ENCODE data around the gene CNKSR3.

CNKSR3 gene

GRCh38 chr6:154448448-154449096 lies 61.9 kb downstream of the CNKSR3 start:
- DNase-seq: no peak

- DNase-seq: no peak
These were observed 62.5 kb downstream of the CNKSR3 start for GRCh38 chr6:154447954-154448353.

- DNase-seq: no peak
These were observed 63.5 kb downstream of the CNKSR3 start for GRCh38 chr6:154446984-154447383.

GRCh38 chr6:154445417-154445816 lies 65.1 kb downstream of the CNKSR3 start:
- no peak for DNase-seq

DNA sequence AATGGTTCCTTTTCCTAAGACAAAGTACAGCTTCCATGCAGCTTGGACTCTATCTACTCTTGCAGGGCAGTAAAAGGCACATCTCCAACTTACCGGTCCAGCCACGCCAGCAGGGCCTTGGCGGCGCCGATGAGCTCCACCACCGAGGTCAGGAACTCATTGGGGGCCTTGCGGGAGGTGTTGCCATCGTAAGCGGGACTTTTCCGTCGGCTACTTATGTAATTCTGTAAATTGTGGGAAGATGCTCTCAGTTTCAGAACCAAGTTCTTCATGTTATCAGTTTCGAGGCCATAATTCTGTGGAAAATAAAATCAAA lies 68.5 kb downstream of the CNKSR3 start:
- no peak for DNase-seq

DNA sequence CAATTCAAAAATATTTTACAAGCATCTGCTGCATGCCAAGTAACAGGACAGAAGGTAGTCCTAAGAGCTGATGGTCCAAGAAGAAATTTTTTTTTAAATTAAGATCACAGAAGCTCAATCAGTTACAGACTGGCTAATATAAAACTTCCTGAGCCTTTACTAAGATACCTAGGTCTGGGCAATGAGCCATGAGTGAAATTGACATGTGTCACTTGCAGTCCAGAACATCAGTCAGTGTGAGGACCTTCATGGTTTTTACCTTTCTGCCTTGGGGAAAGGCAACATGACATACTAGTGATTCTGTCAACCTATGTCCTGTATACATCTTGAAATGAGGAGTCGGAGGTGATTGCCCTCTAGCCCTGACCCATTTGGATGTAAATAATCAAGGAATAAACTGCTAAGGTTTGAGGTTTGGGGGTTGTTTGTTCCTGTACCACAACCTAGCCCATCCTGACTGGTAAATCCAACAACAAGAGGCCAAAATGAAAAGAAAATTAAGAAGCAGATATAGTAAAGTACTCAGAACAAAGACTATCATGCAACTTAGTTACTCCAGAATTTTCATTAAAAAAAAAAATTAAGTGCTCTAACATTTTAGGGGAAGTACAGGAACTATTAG lies 70.0 kb downstream of the CNKSR3 start:
- DNase-seq: no peak

DNA sequence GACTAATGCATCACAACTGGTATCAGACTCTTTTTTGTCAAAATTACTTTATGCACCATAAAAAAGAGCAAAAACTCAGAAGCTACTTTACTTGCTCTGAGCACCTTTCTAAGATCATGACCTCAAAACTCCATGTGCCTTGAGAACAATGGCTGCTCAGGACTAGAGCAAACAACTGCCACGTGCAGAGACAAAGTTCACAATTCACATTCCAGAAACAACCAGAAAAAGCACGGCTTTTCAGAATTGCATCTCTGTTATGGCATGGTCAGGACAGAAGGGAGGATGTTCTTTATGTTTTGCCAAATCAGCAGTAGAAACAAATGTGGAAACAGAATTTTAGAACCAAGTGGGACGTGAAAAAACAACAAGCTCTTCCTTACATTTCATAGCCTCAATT lies 70.5 kb downstream of the CNKSR3 start:
- no peak for DNase-seq

DNA sequence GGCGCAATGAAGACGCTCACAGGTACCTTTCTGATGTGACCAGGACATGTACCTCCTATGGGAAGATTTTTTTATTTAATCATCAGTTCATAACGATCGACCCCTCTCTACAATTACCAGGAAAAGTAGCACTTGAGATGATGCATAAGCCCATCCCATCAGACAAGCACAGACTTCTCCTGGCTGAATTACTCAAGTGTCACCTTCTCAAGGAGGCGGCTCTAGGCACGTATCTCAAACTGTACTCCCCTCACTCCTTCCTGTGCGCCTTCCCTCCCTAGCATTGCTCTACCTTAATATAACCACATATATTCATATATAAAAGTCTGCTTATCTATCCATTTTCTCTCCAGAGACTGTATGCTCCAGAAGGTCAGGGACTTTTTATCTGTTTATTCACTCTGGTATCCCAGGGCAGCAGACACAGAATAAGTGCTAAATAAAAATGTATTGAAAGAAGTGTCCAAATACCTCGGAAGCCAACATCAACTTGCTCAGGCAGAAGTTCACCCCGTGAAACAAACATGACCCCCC lies 71.5 kb downstream of the CNKSR3 start:
- no peak for DNase-seq

GRCh38 chr6:154435400-154435945 lies 75.0 kb downstream of the CNKSR3 start:
- no peak for DNase-seq

DNA sequence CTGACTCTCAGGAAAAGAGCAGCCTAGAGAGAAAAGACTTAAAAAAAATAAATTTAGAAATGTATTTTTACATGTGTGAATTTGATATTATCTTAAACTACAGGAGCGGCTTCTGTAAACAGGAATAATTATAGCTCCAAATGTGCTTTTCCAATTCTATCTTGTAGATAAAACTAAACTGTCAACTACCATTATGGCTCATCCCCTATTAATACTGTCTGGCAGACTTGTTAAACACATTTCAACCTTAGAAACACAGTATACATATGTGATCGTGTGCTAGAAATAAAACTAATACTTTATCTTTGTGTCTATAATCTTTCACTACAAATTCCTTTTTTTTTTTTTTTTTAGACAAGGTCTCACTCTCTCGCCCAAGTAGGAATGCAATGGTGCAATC lies 75.8 kb downstream of the CNKSR3 start:
- no peak for DNase-seq

GRCh38 chr6:154433477-154434241 lies 76.8 kb downstream of the CNKSR3 start:
- no peak for DNase-seq

DNA sequence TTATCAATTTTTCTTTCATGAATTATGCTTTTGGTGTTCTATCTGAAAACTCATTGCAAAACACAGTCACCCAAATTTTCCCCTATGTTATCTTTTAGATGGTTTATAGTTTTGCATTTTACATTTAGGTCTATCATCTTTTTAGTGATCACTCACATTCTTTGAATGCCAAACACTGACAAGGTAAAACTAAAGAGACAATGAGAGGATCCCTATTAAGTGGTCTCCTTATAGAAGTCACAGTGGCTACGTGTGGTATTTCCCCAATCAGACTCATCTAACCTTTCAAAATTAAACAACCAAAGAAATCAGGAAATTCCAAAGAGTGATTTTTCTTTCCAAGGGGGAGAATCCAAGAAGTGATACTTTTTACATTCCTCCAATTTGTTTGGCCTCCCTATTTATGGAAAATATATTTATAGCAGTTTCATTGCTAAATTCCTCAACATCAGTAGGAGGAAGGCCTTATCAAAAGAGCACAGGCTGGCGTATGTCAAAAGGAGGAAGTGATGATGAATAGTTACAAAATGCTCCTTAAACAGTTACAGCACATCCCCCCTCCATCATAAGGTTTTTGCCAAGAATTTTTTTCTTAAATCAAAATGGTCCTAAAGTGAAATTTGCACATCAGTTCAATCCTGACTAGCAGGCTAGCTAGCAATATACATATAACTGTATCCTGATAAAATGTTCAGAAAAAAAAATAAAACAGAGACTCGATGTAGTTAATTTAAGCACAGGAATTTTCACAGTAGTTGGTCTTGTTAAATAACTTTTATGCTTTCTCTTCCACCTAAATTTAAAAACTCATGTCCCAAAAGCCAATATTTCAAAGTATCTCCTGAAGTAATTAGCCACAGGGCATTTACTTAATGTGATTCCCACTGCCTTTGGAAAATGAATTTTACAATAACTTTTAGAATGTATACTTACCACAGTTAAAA lies 77.7 kb downstream of the CNKSR3 start:
- DNase-seq: peak; percentile 56 to 69 (median 64)

- DNase-seq: no peak
These were observed 80.0 kb downstream of the CNKSR3 start for GRCh38 chr6:154430481-154430919.

DNA sequence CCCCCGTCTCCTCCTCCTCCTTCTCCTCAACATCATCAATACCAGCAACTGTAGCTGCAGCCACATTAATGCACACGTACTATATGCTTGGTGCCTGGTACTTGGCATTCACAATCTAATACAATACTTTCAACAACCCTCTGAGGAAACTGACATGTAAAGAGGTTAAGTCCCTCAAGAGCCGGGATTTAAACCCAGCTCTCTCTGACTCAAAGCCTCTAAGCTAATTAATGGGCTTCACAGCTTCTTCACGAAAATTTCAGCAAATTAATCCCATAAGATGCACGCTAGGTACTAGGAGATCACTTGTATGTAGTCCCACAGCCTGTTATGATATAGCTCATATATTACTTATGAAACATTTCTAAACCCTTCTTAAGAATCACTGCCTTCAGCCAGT lies 80.8 kb downstream of the CNKSR3 start:
- DNase-seq: no peak

GRCh38 chr6:154428897-154429296 lies 81.6 kb downstream of the CNKSR3 start:
- no peak for DNase-seq

DNA sequence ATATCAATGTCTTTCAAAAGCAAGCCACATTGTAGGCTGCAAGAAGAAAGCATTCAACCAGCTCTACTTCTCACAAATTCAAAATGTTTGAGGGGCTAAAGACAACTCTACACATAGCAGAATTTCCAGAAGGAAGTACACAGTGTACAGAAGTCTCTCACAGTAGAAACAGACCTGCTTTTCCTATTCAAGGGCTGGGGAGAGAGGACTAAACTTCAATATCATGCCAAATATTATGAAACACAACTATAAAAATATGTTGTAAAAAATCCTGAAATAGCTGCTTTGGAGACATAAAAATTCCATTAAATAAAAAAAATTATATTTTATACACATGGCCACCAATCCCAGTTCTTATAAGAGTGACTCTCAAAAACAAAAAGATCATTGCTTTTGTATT lies 83.0 kb downstream of the CNKSR3 start:
- DNase-seq: no peak

DNA sequence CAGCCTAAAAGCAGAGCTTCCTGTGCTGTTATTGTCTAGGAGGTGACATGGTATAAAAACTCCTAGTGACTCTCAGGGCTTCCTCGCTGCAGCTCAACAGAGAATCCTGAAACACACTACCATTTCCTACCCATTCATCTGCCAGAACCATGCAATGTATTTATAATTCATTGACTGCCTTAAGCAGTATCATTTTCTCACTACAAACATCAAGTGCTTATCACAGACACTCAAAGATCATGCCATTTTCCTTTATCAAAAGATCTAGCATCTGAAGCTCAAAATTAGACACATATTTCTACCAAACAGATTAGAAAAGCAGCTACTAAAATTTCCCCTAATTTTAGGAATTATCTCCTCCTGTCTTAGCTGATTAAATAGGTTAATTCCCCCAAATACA lies 83.5 kb downstream of the CNKSR3 start:
- no peak for DNase-seq

DNA sequence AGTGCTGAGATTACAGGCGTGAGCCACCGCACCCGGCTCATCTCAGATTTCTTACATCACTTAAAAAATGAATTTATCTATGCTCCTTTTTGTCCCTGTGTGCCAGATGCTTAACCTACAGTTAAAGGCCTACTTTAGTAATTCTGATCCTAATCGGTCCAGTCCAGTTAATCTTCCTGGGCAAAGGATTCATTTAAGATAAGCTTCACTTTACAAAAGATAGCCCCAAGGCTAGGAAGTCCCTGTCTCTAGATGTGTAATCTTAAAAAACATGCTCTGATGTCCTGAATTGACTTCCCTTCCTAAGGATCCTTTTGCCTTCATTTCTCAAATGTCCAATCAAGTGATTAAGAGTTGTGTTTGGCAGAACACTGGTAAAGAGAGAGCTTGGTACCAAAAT lies 85.5 kb downstream of the CNKSR3 start:
- DNase-seq: no peak

GRCh38 chr6:154414021-154414813 lies 96.3 kb downstream of the CNKSR3 start:
- peak; percentile 35 to 51 (median 47) for DNase-seq

DNA sequence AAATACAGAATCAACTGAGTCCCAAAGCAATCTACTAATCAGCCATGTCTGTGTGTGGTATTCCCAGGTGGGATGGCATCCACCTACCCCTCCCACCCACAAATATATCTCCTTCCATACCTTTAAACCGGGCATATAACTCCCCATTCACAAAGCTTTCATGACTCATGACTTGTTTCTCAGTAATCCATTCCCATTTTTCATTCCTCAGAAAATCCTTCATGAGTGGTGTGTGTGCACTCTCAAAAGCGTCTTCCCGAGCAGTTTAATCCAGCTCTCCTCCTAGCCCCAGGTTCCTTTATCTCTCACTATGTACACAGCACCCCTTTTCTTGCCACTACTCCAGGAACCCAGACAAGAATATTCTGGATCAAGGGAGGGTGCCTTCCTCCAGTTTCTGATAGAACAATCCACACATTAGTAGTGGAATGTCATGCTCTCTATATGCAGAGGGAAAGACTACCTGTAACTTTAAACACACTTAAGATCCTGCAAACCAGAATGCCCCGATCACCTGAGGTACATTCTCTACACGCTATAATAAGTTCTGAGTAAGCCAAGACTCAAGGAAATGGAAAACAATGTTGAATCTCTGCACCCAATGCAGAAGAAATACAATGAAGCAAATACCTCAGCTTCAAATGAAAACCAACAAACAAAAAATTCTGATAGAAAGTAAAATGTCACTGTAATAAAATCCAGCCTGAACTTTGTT lies 98.2 kb downstream of the CNKSR3 start:
- no peak for DNase-seq

- DNase-seq: no peak
These were observed 99.4 kb downstream of the CNKSR3 start for GRCh38 chr6:154411076-154411475.
